ENCODE data around the gene GALNT1.

DNA sequence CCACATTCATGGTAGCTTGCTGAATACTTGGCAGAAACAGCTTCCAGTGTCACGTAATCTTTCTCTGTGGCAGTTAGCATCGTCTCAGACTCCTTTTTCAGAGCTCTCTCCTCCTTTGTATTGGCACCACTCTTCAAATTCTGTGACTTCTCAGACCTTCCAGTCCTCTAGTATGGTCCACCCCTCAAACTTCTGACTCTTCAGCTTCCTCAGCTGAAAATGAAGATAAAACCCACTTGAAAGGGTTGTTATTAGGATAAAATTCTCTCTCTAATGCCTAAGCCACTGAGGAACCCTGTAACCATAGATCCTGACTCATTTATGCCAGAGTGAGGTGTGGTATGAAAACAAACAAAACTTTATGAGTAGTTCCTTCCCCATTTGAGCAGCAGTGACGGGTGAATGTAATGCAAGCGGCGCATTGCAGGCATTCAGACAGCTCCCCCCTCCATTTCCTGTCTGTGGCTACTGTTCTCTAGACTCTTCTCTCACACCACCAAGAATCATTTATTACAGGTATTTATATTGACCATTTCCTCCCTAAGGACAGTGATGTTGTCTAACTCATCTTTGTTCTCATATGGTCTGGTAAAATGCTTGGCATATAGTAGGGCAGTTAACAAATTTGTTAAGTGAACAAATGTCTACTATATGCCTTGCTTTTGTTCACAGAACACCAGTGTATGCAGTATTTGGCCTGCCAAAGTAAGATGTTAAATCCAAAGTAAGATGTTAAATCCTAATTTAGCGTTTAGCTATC lies 35.3 kb downstream of the GALNT1 start:
- TF ChIP-seq POLR2A (IDR thresholded peaks at IDR 0.05), result no peak
- TF ChIP-seq, protein P1, sequence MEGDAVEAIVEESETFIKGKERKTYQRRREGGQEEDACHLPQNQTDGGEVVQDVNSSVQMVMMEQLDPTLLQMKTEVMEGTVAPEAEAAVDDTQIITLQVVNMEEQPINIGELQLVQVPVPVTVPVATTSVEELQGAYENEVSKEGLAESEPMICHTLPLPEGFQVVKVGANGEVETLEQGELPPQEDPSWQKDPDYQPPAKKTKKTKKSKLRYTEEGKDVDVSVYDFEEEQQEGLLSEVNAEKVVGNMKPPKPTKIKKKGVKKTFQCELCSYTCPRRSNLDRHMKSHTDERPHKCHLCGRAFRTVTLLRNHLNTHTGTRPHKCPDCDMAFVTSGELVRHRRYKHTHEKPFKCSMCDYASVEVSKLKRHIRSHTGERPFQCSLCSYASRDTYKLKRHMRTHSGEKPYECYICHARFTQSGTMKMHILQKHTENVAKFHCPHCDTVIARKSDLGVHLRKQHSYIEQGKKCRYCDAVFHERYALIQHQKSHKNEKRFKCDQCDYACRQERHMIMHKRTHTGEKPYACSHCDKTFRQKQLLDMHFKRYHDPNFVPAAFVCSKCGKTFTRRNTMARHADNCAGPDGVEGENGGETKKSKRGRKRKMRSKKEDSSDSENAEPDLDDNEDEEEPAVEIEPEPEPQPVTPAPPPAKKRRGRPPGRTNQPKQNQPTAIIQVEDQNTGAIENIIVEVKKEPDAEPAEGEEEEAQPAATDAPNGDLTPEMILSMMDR (IDR thresholded peaks at IDR 0.05), result no peak
